HS-5 (cell line): ENCODE measurements around the gene CELA2B.
"Not testable (repeated sequence)": the region's sequence is repeated elsewhere in the genome, so short reads cannot be mapped to it uniquely, and the experiment has no call there.

Source experiments
- DNase-seq: peaks from one replicate; pipeline ENCODE4 v3.0.0-alpha.2; 2012; ENCODE audit warnings: low read depth

Gene CELA2B

DNA sequence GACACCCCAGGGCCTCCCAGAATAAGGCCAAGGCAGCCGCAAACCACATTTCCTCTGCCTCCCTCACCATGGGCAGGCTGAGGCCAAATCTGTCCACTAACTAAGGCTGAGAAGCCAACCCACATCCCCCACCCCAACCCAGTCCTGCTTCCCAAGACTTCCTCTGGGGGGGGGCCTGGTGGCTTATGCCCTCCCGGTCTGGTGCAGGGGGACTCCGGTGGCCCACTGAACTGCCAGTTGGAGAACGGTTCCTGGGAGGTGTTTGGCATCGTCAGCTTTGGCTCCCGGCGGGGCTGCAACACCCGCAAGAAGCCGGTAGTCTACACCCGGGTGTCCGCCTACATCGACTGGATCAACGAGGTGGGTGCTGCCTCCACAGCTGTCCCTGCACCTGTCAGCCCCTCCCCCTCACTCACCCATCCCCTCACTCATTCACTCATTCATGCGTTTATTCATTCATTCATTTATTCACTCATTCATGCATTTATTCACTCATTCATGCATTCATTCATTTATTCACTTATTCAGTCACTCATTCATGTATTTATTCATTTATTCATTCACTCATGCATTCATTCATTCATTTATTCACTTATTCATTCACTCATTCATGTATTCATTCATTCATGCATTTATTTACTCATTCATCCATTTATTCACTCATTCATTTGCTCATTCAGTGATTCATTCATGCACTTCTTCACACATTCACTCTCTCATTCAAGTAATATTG is 30.3 kb upstream of the CELA2B start:
- no peak for DNase-seq

DNA sequence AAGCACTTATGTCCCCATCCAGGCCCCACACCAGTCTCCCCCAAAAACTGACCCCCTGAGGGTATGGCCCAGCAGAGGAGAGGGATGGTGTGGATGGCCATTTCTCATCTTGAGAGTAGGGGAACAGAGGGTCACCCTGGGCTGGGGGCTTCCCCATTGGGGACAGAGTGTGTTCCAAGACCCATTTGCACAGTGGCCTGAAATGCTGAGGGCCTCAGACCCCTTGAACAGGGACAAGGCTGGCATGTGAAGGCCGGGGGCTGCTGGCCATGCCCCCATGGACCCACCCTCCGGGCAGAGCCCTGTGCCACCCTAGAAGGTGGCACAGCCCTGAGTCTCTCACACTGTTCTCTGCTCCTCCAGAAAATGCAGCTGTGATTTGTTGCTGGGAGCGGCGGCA is 29.7 kb upstream of the CELA2B start:
- DNase-seq, result no peak

DNA sequence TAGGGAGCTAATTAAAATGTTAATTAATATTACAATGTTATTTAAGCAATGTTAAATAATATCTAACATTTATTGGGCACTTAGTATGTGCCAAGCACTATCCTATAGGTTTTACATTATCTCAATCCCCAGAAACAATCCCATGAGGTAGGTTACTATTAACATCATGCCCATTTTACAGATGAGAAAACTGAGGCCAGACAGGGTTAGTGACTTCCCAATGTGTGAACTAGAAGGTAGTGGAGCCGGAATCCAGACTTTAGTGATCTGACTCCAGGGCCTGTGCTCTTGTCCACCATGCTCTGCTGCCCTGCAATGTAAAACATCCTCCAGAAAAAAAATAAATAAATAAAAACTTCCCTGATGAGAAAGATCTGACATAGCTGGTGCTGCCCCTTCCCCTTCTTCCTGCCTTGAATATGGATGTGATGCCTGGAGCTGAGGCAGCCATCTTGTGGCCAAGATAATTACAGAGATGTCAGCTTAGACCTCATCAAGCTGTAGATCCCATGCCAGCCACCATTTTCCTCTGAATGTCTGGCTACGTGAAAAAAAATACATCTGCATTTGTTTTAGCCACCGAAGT is 26.9 kb upstream of the CELA2B start:
- no peak for DNase-seq

GRCh38 chr1:15449567-15449966 is 26.3 kb upstream of the CELA2B start:
- no peak for DNase-seq

- DNase-seq, result no peak
Observed at GRCh38 chr1:15451014-15451722, 24.7 kb upstream of the CELA2B start.

DNA sequence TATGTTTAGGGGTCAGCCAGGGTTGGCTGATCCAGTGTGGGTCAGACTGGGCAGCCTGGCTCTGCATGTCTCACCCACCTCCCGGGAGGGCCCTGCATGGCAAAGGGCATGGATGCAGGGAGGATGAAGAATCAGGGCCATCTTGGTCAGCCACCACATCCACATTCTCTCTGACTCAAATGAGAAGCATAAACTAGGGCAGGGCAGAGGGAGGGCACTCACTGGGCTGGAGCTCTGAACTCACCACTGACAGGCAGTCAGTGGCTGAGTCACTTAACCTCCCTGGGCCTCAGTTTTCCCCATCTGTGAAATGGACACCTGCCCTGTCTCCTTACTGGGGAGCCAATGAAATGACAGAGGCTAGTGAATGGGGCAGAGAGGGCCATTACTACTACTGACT is 23.7 kb upstream of the CELA2B start:
- DNase-seq, result no peak

DNA sequence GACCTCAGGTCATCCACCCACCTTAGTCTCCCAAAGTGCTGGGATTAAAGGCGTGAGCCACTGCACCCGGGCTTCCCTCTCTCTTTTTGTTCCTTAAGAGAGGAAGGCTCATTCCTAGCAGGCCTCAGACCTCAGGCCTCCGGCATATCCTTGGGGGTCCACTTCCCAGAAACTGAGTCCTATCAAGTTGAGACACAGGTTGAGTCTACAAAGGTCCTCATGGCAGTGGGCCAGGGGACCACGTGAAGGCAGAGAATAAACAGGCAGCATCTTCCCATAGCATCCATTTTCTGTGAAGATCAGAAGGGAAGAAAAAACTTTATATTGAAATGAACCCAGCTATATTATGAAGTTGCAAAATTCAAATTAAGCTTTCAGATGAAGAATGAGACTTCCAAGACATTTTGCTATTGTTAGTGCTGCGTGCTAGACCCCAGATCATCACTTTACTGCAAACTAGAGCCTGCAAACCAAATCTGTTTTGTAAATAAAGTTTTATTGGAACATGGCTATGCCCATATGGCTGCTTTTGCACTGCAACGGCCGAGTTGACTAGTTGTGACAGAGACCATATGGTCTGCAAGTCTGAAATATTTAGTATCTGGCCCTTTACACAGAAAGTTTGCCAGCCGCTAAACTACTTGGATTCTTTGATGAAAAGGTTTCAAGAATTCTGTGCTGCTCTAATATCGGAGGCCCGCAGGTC is 22.9 kb upstream of the CELA2B start:
- no peak for DNase-seq

DNA sequence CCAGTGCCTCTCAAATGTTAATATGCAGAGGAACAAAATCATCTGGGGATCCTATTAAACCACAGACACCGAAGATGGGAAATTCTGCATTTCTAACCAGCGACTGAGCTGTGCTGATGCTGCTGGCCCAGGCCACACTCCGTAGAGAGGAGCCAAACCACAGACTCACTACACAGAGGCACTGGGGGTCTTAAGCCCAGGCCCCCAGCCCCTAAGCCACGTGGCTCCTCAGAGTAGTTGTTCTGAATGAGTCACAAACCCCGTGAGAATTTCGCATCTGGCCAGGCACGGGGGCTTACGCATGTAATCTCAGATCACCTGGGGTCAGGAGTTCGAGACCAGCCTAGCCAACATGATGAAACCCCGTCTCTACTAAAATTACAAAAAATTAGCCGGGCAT is 22.2 kb upstream of the CELA2B start:
- DNase-seq, result no peak

GRCh38 chr1:15454256-15454655 is 21.6 kb upstream of the CELA2B start:
- DNase-seq, result no peak

- no peak for DNase-seq
Observed at GRCh38 chr1:15455522-15455921, 20.4 kb upstream of the CELA2B start.

GRCh38 chr1:15456313-15456954 is 19.5 kb upstream of the CELA2B start, which contains the start of gene CELA2A:
Gene CELA2A (plus strand): TSS chr1:15456732. CDS start chr1:15456754, 22 bp downstream.
- DNase-seq, result no peak

DNA sequence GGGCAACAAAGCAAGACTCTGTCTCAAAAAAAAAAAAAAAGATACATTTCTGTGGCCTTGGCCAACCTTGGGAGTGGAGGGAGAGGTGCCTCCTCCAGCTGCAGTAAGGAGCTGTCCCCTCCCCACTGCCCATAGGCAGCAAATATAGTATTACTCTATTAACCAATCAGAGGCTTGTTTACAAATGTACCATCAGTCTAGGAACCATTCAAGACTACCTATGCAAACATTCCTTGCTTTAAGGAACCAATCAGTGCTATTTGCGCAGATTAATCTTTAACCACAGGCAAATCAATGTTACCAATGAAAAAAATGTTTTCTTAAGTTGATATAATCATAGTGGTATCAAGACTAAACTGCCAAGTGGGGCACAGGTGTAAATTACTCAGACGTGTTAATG is 18.3 kb upstream of the CELA2B start:
- no peak for DNase-seq

DNA sequence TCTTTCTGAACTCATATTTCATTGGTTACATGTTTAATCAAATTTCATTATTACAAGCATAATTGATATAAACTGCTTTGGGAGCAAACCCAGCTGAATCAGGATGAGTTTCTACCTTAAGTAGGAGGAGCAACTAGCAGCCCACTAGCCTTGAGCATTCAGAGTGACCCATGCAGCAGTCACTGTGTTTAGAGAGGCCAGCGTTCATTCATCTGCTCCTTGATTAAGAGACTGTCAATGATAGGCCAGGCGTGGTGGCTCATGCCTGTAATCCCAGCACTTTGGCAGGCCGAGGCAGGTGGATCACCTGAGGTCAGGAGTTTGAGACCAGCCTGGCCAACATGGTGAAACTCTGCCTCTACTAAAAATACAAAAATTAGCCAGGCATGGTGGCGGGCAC is 17.5 kb upstream of the CELA2B start:
- not testable (repeated sequence) for DNase-seq

- DNase-seq, result no peak
Observed at GRCh38 chr1:15459771-15460707, 15.9 kb upstream of the CELA2B start.

DNA sequence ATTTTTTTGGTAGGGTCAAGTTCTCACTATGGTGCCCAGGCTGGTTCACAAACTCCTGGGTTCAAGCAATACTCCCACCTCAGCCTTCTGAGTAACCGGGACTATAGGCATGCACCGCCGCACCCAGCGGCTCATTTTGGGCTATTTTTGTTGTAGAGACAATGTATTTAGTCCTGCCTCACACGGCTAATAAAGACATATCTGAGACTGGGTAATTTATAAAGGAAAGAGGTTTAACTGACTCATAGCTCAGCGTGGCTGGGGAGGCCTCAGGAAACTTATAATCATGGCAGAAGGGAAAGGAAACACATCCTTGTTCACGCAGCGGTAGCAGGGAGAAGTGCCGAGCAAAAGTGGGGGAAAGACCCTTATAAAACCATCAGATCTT is 15.2 kb upstream of the CELA2B start:
- no peak for DNase-seq

DNA sequence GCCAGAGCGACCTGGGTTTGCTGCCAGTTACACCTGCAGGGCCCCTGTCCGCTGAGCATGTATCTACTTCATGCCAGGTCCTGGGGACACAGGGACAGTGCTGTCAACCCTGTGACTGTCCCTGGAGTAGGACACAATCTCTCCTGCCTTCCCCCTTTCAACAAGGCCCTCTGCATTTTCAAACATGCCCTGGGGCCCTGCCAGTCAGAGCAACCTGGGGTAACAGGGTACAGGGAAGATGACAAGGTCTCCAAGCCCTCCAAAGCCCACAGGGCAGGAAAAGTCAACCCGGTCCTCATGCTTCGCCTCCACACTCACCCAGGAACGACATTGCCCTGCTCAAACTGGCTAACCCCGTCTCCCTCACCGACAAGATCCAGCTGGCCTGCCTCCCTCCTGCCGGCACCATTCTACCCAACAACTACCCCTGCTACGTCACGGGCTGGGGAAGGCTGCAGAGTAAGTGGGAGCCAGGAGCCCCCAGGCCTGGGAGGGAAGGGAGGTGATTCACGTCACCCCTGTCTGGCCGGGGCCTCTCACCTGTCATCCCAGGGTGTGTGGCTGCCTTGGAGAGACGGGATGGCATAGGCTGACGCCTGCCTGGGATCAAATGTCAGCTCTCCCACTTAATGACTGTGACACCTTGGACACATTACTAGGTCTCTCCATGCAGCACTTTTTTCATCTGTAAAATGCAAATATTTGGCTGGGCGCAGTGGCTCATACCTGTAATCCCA is 12.7 kb upstream of the CELA2B start:
- not testable (repeated sequence) for DNase-seq

GRCh38 chr1:15463926-15464322 is 12.0 kb upstream of the CELA2B start:
- DNase-seq, result not testable (repeated sequence)

DNA sequence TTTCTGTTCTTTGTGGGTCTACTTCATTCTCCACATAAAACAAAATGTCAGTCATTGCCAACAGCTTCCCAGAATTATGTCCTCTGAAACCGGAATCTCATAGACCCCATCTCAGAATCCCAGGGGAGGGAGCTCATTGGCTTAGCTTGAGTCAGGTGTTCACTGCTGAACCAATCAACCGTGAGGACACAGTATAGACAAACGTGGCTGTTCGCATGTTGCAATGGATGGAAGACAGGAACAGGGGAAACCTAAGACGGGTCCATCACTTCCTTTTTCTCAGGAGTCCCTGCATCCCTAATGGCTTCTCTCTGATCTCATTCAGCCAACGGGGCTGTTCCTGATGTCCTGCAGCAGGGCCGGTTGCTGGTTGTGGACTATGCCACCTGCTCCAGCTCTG is 10.2 kb upstream of the CELA2B start:
- no peak for DNase-seq

- not testable (repeated sequence) for DNase-seq
Observed at GRCh38 chr1:15466955-15467625, 8.8 kb upstream of the CELA2B start.

GRCh38 chr1:15468145-15468544 is 7.8 kb upstream of the CELA2B start:
- DNase-seq, result no peak
